Keratinocyte (primary cell): ENCODE measurements around the gene ATP5ME.

Experiments used
- EZH2 ChIP-seq: IDR thresholded peaks from one replicate; pipeline ENCODE4 v1.6.1; 2012; ENCODE audit warnings: inconsistent platforms, mild to moderate bottlenecking, low read length, moderate library complexity
- TF ChIP-seq, protein P1 (sequence below), 3 experiments: IDR thresholded peaks in 1 of 3; conservative IDR thresholded peaks in 1 of 3; optimal IDR thresholded peaks in 1 of 3; 2 replicates in 2 of 3; 3 replicates in 1 of 3; pipeline versions ENCODE3 to v1.5.1; 2011; ENCODE audit warnings: low read length in 3 of 3, mild to moderate bottlenecking in 3 of 3, moderate library complexity in 2 of 3, control low read depth in 1 of 3, inconsistent platforms in 1 of 3; ENCODE audit not compliant: insufficient read depth in 2 of 3; ENCODE audit errors: extremely low read depth in 1 of 3

DNA sequence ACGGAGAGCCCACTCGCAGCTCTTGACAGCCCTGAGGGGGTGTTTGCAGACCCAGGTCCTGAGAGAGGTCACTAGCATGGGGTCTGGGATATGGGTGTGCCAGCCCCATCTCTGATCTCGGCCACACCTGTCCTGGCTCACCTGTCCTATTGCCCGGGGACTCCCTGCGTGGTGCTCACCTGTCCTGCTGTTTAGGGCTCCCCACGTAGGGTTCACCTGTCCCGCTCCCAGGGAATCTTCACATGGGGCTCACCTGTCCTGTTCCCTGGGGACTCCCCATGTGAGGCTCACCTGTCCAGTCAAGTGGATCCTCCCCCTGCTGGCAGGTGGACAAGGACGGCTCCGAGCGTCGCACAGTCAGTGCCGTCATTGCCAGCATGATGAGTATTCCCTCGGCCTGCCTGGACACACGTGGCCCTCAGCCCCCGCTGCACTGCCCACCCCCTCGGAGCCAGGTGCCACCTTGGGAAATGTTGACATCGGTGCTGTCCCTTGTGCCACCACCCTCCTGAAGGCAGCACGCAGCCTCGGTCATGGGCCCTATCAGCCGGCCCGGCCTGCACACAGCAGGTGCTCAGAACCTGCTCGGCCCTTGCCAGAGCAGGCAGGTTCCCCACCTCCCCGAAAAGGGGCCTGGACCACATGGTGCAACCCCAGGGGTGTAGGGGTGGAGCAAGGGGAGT is 8.6 kb upstream of the ATP5ME start:
- TF ChIP-seq, protein P1, sequence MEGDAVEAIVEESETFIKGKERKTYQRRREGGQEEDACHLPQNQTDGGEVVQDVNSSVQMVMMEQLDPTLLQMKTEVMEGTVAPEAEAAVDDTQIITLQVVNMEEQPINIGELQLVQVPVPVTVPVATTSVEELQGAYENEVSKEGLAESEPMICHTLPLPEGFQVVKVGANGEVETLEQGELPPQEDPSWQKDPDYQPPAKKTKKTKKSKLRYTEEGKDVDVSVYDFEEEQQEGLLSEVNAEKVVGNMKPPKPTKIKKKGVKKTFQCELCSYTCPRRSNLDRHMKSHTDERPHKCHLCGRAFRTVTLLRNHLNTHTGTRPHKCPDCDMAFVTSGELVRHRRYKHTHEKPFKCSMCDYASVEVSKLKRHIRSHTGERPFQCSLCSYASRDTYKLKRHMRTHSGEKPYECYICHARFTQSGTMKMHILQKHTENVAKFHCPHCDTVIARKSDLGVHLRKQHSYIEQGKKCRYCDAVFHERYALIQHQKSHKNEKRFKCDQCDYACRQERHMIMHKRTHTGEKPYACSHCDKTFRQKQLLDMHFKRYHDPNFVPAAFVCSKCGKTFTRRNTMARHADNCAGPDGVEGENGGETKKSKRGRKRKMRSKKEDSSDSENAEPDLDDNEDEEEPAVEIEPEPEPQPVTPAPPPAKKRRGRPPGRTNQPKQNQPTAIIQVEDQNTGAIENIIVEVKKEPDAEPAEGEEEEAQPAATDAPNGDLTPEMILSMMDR (optimal IDR thresholded peaks at IDR 0.05 in 1 of 3, IDR thresholded peaks at IDR 0.05 in 1 of 3, conservative IDR thresholded peaks at IDR 0.05 in 1 of 3; ENCODE audit: extremely low read depth in 1 of 3, insufficient read depth in 2 of 3, low read length in 3 of 3), result no peak
- TF ChIP-seq EZH2, result no peak
